Posterior vena cava (tissue), 2 donors: Measurements from ENCODE around the gene PLXND1. TPM values are rescaled to one million over a fixed set of nuclear protein-coding genes. Genes with fewer than 3 reads are reported as not detected.

Experiments
- DNase-seq: peaks from one replicate; pipeline ENCODE4 v3.0.0-alpha.2; 2020; ENCODE audit warnings: low spot score
- intact Hi-C, 2 donors: fragments of 100-400 bp; cut with DNase I; formaldehyde crosslinking; loops; one replicate each; pipeline versions ENCODE4 v1.14.1 to v1.14.2; 2022 to 2023
- total RNA-seq, 2 donors: library from RNA; stranded (reverse); fragmentation: NEBNext Ultra II Directional; extraction: Animal tissue kit (Norgen Biotek cat#: 25700); gene quantifications; one replicate each; pipeline ENCODE4 v1.2.1, GENCODE V29; 2021
- donor health status: DM: yes; HTN: yes; CAD: no.
- donor health status: DM: yes; HTN: yes; CAD: no.

The PLXND1 gene
- total RNA-seq, 2 donors from 2014 or later: 155 to 241 TPM

DNA sequence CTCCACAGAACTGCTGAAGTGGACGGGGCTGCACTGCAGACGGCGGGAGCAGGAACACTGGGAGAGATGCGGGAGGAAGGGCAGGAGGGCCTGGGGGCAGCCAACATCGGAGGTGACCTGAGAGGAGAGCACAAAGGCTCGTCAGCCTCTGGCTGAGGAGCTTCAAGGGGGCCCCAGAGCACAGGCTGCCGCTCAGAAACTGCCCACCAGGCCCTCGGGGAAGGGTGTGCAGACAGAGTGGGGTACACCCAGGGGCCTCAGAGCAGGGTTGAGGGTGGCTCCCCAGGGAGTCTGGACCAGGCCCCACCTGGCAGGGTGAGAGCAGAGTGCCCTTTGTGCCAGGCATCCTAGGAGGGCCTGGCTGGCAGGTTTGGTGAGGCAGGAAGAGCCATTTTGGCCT lies 92.8 kb downstream of the PLXND1 start:
- intact Hi-C loops: no loop called here
- no peak for DNase-seq

- intact Hi-C loops: no loop called here
- DNase-seq: no peak
These were observed 93.9 kb downstream of the PLXND1 start for GRCh38 chr3:129512595-129512994.

DNA sequence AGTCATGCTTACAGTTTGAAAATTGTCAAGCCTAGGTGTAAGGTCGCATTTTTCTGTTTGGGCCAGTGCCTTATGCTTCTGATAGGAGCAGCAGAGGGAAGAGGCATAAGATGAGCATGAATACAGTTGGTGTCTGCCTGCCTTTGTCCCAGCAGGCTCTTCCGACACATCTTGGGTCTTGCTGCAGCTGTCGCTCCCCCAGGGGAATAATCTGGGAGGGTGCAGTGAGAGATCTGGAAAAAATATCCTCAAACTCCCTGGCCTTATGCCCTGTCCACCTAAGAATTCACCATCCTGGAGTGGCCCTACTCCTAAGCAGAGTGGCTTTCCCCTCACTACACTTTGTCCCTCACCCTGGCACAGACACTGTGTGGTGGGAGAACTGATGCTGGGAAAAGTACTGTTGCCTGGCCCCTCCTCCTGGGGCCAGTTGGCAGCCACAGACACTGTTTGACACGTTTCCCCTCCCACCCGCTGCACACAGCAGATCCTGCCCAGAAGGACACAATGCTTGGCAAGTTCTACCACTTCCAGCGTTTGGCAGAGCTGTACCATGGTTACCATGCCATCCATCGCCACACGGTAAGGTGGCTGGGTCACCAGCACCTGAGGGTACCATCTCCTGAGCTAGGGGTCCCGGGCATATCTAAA lies 99.2 kb downstream of the PLXND1 start:
- no peak for DNase-seq
- intact Hi-C loops: no loop called here

DNA sequence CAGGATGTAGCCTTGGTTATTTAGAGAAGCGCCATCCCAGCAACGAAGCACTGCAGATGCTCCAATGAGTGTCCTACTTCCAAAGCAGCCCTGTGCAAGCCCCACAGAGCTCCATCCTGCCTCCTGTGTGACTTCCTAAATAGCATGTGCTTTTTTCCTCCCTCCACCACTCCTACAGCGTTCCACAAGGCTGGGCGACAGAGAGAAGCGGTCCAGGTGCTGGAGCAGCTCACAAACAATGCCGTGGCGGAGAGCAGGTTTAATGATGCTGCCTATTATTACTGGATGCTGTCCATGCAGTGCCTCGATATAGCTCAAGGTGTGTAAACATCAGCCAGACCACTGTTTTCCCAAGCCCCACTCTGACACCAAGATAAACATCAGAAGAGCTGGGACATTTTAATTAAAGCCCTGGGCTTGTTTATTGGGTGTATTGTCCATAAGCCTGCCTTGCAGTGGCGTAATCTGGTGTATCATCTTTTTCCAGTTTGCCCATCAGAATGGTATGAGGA lies 100.2 kb downstream of the PLXND1 start:
- DNase-seq: no peak
- intact Hi-C loops: no loop called here

DNA sequence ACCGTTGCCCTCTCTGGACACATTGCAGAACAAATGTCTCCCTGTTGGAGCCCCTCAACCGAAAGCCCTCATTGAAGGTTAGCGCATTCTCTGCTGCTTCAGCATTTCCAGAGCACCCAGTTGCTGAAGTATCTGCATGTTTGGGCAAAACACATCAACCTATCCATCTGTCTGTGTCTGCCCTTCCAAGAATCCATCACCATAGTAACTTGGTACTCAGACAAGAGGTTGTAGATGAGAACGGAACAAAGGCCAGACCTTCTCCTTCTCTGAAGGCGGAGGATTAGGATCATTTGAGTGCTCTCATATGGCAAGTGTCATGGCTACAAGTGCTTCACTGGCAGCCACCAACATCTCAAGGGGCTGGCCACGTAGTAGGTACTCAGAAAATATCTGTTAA lies 101.1 kb downstream of the PLXND1 start:
- DNase-seq: no peak
- intact Hi-C loops: no loop called here

Other genes with a start within 250 kb of the PLXND1 start
- gene EFCAB12, start 178.0 kb downstream of the PLXND1 start, total RNA-seq: under 1 TPM; 0.05 to 0.14 TPM
- gene MBD4, start 166.7 kb downstream of the PLXND1 start, total RNA-seq: 10 to 100 TPM; 23.1 to 24.9 TPM
- gene IFT122, start 166.5 kb downstream of the PLXND1 start, total RNA-seq: 10 to 100 TPM; 22.0 to 22.5 TPM
- gene RHO, start 78.0 kb downstream of the PLXND1 start, total RNA-seq: not detected
- not detected for gene H1-8, start 63.5 kb downstream of the PLXND1 start, total RNA-seq